Measurements from ENCODE around the gene STK24.
A peak's percentile ranks its signal among the peaks of the same experiment; 100 is the strongest.

The STK24 gene

DNA sequence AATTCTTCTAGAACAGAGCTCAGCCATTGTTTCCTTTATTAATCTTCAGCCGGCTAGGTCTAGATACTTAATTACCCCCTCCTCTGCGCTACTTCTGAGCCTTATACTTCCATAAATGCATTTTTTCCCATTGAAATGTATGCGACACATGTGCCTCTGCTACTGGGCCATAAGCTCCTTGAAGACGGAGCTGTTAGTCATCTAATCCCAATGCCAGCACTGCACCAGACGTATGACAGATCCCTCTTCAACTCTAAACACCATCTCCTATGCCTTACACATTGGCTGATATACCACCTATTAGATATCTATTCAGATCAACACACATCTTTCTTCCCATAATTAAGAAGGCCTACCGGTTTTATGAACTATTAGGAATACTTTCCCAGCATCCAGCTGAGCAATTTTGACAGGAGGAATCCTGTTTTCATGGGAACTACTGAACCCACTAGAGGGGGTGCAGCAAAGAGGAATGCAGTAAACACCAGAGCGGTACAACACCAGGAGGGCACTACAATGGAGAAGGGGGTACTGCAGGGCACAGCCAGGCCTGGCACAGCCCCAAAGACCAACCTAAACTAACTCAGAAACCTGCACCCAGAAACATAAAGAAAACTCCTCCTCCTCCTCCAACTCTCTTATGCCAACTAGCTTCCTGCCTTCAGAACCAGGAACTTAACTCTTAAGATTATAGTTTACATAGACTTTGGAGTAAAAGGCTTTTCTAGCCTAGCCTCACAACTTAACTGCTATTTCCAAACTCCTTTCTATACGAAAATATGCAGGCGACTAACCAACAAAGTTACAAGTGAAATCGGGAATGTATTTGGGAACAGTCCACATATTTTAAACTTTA, 18.7 kb downstream of the STK24 start:
- ChIA-PET POLR2A (interaction anchor here (1.1 kb wide), 1 partner anchor 24 kb away, joined by 3 read pairs; no protein-coding TSS in a partner anchor), CTCF (interaction anchor here (0.8 to 2.0 kb wide), 4 partner anchors 10 to 95 kb away, joined by 3 to 12 read pairs (median 4); no protein-coding TSS in a partner anchor)
- no peak overlapping the region for H3K4me3 ChIP-seq (ENCODE audit: low read depth, low read length)
- TF ChIP-seq, protein P1, sequence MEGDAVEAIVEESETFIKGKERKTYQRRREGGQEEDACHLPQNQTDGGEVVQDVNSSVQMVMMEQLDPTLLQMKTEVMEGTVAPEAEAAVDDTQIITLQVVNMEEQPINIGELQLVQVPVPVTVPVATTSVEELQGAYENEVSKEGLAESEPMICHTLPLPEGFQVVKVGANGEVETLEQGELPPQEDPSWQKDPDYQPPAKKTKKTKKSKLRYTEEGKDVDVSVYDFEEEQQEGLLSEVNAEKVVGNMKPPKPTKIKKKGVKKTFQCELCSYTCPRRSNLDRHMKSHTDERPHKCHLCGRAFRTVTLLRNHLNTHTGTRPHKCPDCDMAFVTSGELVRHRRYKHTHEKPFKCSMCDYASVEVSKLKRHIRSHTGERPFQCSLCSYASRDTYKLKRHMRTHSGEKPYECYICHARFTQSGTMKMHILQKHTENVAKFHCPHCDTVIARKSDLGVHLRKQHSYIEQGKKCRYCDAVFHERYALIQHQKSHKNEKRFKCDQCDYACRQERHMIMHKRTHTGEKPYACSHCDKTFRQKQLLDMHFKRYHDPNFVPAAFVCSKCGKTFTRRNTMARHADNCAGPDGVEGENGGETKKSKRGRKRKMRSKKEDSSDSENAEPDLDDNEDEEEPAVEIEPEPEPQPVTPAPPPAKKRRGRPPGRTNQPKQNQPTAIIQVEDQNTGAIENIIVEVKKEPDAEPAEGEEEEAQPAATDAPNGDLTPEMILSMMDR (IDR thresholded peaks at IDR 0.05; ENCODE audit: insufficient read depth, low read length, missing control alignments), result no peak
- peak; percentile 29 for DNase-seq (ENCODE audit: low read depth, low spot score)

DNA sequence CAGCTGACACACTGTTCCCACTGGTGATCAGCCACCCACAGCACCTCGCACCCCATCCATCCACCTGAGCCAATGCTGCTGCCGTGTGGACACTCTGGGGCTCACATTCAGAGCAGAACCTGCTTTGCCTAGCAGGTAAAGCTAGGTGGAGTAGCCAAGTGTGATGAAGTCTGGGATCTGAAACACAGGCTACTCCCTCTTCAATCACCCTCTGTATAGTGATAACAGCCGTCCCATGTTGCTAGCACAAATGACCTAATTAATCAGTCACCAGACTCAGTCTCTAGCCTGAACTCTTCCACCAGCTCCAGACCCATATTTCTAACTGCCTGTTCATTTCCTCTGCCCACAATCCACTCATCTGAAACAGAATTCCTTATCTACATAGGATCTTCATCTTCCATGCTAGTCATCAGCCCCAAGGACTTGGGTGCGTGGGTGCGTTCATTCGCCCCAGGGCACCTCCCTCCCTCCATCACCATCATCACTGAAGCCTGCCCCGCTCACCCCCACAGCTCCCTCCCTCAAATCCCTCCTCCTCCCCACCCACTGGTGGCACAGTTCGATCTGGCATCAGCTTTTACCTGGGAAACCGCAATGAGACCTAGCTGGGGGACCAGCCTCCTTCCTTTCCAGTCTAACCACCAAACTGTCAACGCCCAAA, 19.8 kb downstream of the STK24 start:
- TF ChIP-seq, protein P1 (IDR thresholded peaks at IDR 0.05; ENCODE audit: insufficient read depth, low read length, missing control alignments), result no peak
- CTCF ChIA-PET, result interaction anchor here (0.8 to 2.0 kb wide), 4 partner anchors 9 to 109 kb away, joined by 3 to 12 read pairs (median 3); no protein-coding TSS in a partner anchor
- no peak for DNase-seq (ENCODE audit: low read depth, low spot score)
- no peak overlapping the region for H3K4me3 ChIP-seq (ENCODE audit: low read depth, low read length)
- POLR2A ChIA-PET, result interaction anchor here (1.1 kb wide), 1 partner anchor 25 kb away, joined by 3 read pairs; no protein-coding TSS in a partner anchor

DNA sequence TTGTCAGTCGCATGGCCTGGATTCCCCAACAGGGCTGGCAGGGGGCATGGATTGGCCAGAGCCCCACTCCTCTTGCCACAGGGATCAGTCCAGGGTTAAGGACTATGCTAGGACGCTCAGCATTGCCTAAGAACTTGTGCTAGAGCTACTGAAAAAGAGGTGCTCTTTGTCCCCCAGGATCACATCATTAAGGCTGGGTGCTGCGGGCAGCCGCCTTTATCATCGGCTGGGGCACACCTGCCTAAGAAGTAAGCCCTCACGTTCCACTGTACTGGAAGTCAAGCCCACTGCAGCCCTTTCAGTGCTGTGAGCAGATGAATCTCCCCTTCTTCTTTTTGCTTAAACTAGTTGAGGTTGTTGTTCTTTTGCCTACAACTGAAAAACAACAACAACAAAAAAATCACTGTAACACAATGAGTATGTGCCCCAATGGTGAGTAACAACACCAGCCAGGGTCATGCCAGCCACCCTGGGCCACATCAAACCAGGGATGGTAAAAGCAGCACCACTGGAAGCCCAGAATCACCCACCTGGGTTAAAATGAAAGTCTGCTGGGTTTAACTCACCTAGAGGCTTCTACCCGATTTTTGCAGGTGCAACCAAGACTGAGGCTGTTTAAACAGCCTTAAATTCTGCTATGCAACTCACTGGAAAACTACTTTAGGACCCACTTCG, 20.6 kb downstream of the STK24 start:
- ChIA-PET POLR2A (no interaction called here), CTCF (interaction anchor here (0.9 to 1.2 kb wide), 2 partner anchors 97 to 108 kb away, joined by 3 read pairs; no protein-coding TSS in a partner anchor)
- no peak for DNase-seq (ENCODE audit: low read depth, low spot score)
- no peak overlapping the region for H3K4me3 ChIP-seq (ENCODE audit: low read depth, low read length)
- TF ChIP-seq, protein P1 (IDR thresholded peaks at IDR 0.05; ENCODE audit: insufficient read depth, low read length, missing control alignments), result no peak

DNA sequence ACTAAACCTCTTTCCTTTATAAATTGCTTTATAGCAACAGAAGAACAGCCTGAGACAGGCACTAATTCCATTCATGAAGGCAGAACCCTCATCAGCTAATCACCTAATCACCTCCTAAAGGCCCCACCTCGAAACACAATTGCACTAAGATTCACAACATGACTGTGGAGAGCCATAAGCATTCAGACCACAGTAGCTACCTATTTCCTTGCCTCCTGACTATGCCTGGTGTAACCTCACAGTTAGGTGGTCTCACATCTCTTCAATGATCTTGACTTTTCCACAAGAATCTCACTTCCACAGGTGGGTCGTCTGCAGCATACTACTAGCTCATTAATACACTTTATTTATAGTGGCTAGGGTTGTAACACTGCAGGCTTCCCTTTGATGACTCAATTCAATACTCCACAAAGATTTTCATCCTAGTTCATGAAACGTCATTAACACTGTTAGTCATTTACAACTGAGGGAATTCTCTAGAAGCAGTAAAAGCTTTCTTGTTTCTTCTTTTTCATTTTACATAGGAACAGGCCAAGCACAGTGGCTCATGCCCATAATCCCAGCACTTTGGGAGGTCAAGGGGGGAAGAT, 27.1 kb downstream of the STK24 start:
- ChIA-PET CTCF (no interaction called here), POLR2A (no interaction called here)
- TF ChIP-seq, protein P1 (IDR thresholded peaks at IDR 0.05; ENCODE audit: insufficient read depth, low read length, missing control alignments), result no peak
- DNase-seq (ENCODE audit: low read depth, low spot score), result no peak
- no peak overlapping the region for H3K4me3 ChIP-seq (ENCODE audit: low read depth, low read length)

DNA sequence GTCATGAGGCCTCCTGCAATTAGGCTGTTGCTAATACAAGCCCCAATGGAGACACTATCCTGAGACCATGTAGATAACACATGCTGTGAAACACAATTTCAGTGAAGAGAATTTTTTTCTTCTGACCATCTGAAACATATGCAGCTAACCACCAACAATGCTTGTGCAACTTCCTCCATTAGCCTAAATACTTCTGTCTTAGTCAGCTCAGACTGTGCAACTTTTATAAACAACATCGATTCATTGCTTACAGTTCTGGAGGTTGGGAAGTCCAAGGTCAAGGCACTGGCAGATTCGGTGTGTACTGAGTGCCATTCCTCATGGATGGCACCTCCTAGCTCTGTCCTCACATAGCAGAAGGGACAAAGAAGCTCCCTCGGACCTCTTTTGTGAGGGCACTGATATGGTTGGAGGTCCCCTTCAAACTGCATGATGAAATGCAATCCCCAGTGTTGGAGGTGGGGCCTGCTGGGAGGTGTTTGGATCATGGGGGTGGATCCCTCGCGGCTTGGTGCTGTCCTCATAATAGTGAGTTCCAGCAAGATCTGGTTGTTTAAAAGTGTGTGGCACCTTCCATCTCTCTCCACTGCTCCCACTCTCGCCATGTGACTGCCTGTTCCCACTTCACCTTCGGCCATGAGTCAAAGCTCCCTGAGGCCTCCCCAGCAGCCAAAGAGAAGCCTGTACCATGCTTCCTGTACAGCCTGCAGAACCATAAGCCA, 27.7 kb downstream of the STK24 start:
- ChIA-PET POLR2A (no interaction called here), CTCF (interaction anchor here (0.8 to 2.9 kb wide), 3 partner anchors 8 to 104 kb away, joined by 3 to 12 read pairs (median 3); no protein-coding TSS in a partner anchor)
- no peak overlapping the region for H3K4me3 ChIP-seq (ENCODE audit: low read depth, low read length)
- TF ChIP-seq, protein P1 (IDR thresholded peaks at IDR 0.05; ENCODE audit: insufficient read depth, low read length, missing control alignments), result no peak
- peak; percentile 77 for DNase-seq (ENCODE audit: low read depth, low spot score)
